CD4-positive, alpha-beta memory T cell (primary cell): Measurements from ENCODE around the gene DEFB129. TPM values are rescaled to one million over a fixed set of nuclear protein-coding genes. Genes with fewer than 3 reads are reported as not detected.

Experiments used
- CTCF ChIA-PET: fragments of 350-600 bp; sonication (Branson Sonifier 250); formaldehyde crosslinking; loops from one replicate; lab custom pipeline; 2021; ENCODE audit warnings: inconsistent platforms; ENCODE audit not compliant: partially characterized antibody; lab: Charles Lee
- POLR2A ChIA-PET: fragments of 350-600 bp; sonication (Branson Sonifier 250); formaldehyde crosslinking; loops from one replicate; lab custom pipeline; 2021; ENCODE audit not compliant: partially characterized antibody; lab: Charles Lee
- DNase-seq, 5 donors: peaks; one replicate each; pipeline versions ENCODE4 v3.0.0 to v3.0.0-alpha.2; 2020 to 2022; ENCODE audit warnings: mixed read lengths in 1 of 5
- H3K27ac ChIP-seq: one replicate; pipeline ENCODE4 v1.7.0; 2013; ENCODE audit warnings: low read depth, low read length
- H3K27me3 ChIP-seq: 2 replicates; pipeline ENCODE4 v1.7.0; 2013; ENCODE audit warnings: mild to moderate bottlenecking, low read length, moderate library complexity; ENCODE audit not compliant: insufficient read depth
- H3K36me3 ChIP-seq: 2 replicates; pipeline ENCODE4 v1.7.0; 2013; ENCODE audit warnings: mild to moderate bottlenecking, low read length, moderate library complexity; ENCODE audit not compliant: insufficient read depth
- H3K4me1 ChIP-seq: 2 replicates; pipeline ENCODE4 v1.7.0; 2013; ENCODE audit warnings: mild to moderate bottlenecking, low read length, moderate library complexity; ENCODE audit not compliant: insufficient read depth
- H3K4me3 ChIP-seq, 2 donors: one replicate each; pipeline ENCODE4 v1.7.0; 2013; ENCODE audit warnings: low read length in 2 of 2, mild to moderate bottlenecking in 1 of 2
- H3K9me3 ChIP-seq, 2 donors: one replicate each; pipeline ENCODE4 v1.7.0; 2013; ENCODE audit warnings: low read length in 2 of 2, control low read depth in 1 of 2; ENCODE audit not compliant: control insufficient read depth in 1 of 2
- H3K27ac Mint-ChIP-seq, 7 donors: one replicate each; pipeline ENCODE4 v1.8.0; 2020 to 2021; ENCODE audit warnings: mixed read lengths in 7 of 7, mild to moderate bottlenecking in 6 of 7, inconsistent platforms in 3 of 7, moderate library complexity in 3 of 7
- H3K27me3 Mint-ChIP-seq, 2 donors: one replicate each; pipeline ENCODE4 v1.8.0; 2020 to 2021; ENCODE audit warnings: mixed read lengths in 2 of 2
- H3K36me3 Mint-ChIP-seq, 2 donors: one replicate each; pipeline ENCODE4 v1.8.0; 2020 to 2021; ENCODE audit warnings: mixed read lengths in 2 of 2, inconsistent platforms in 1 of 2, mild to moderate bottlenecking in 1 of 2
- H3K4me1 Mint-ChIP-seq, 4 donors: one replicate each; pipeline ENCODE4 v1.8.0; 2020 to 2021; ENCODE audit warnings: mixed read lengths in 4 of 4, mild to moderate bottlenecking in 1 of 4
- H3K4me3 Mint-ChIP-seq, 8 donors: one replicate each; pipeline ENCODE4 v1.8.0; 2020 to 2021; ENCODE audit warnings: mixed read lengths in 8 of 8, mild to moderate bottlenecking in 7 of 8, moderate library complexity in 6 of 8, inconsistent platforms in 3 of 8
- H3K9me3 Mint-ChIP-seq, 8 donors: one replicate each; pipeline ENCODE4 v1.8.0; 2020 to 2021; ENCODE audit warnings: mixed read lengths in 8 of 8, mild to moderate bottlenecking in 5 of 8, inconsistent platforms in 3 of 8, moderate library complexity in 1 of 8
- intact Hi-C: fragments of 100-400 bp; cut with micrococcal nuclease; formaldehyde crosslinking; loops from one replicate; pipeline ENCODE4 v1.15.1; 2023
- polyA plus RNA-seq, 2 donors: library from polyadenylated mRNA; unstranded; fragments of 300-500 nt; fragmentation: Illumina TruSeq; gene quantifications; one replicate each; pipeline ENCODE4 v1.2.3, GENCODE V29; 2021
- total RNA-seq, 2 experiments: library from RNA; stranded (reverse); gene quantifications; one replicate each; pipeline ENCODE4 v1.2.3, GENCODE V29; 2021

Gene DEFB129
- total and polyA plus RNA-seq, 4 experiments from 2014 or later = not detected

- Histone ChIP-seq H3K27me3 (no peaks in the 10 kb centered on the region), H3K27ac (no peak overlapping the region), H3K36me3 (no peaks in the 10 kb centered on the region), H3K4me1 (peaks cover 7% of the 10 kb centered on the region), H3K4me3 (no peak overlapping the region), H3K9me3 (no peaks in the 10 kb centered on the region)
- CTCF ChIA-PET = interaction anchor here (0.7 to 6.7 kb wide), 3 partner anchors 9 to 67 kb away, joined by 3 to 79 read pairs (median 3); no protein-coding TSS in a partner anchor
- DNase-seq = no peak
- peaks cover 11 to 16% (median 12%) of the 10 kb centered on the region in 4 donors for H3K4me1 Mint-ChIP-seq
- peaks cover 3 to 29% of the 10 kb centered on the region in 2 donors for H3K27me3 Mint-ChIP-seq
- H3K27ac Mint-ChIP-seq = no peak overlapping the region
- intact Hi-C loops = no loop called here
- no peaks in the 10 kb centered on the region for H3K36me3 Mint-ChIP-seq
- H3K9me3 Mint-ChIP-seq = no peaks in the 10 kb centered on the region
- POLR2A ChIA-PET = no interaction called here
- H3K4me3 Mint-ChIP-seq = no peak overlapping the region
Observed at GRCh38 chr20:263701-264100, 36.6 kb downstream of the DEFB129 start.

GRCh38 chr20:266596-267562 is 39.8 kb downstream of the DEFB129 start:
- POLR2A ChIA-PET = interaction anchor here (1.2 to 1.3 kb wide), 4 partner anchors 9 to 64 kb away, joined by 3 to 6 read pairs (median 4); partner anchors contain the start of genes DEFB132, SOX12 and ZCCHC3
- peaks cover 3 to 21% of the 10 kb centered on the region in 2 donors for H3K27me3 Mint-ChIP-seq

GRCh38 chr20:270517-270916 is 43.5 kb downstream of the DEFB129 start:
- H3K36me3 ChIP-seq = no peaks in the 10 kb centered on the region
- peaks cover 7% of the 10 kb centered on the region for H3K4me1 ChIP-seq
- ChIA-PET CTCF (interaction anchor here (0.5 to 0.9 kb wide), 3 partner anchors 10 to 60 kb away, joined by 3 read pairs; no protein-coding TSS in a partner anchor), POLR2A (no interaction called here)
- H3K27ac ChIP-seq = no peak overlapping the region
- no peak overlapping the region for H3K4me3 ChIP-seq
- Mint-ChIP-seq H3K4me3 (no peak overlapping the region), H3K9me3 (no peaks in the 10 kb centered on the region), H3K4me1 (peaks cover 7 to 11% (median 9%) of the 10 kb centered on the region in 4 donors), H3K27ac (peak overlapping the region in 1 of 7 donors; percentile 65), H3K36me3 (no peaks in the 10 kb centered on the region), H3K27me3 (peaks cover 3 to 14% of the 10 kb centered on the region in 2 donors)
- DNase-seq = no peak
- intact Hi-C loops = no loop called here
- no peaks in the 10 kb centered on the region for H3K9me3 ChIP-seq
- H3K27me3 ChIP-seq = no peaks in the 10 kb centered on the region

More at GRCh38 chr20:266596-267562, 39.8 kb downstream of the DEFB129 start:
- no peaks in the 10 kb centered on the region for H3K36me3 ChIP-seq
- H3K9me3 ChIP-seq = no peaks in the 10 kb centered on the region
- Mint-ChIP-seq H3K36me3 (no peaks in the 10 kb centered on the region), H3K9me3 (no peaks in the 10 kb centered on the region), H3K4me3 (peak overlapping the region; percentile 80 to 87 (median 84)), H3K27ac (peak overlapping the region in 4 of 7 donors; percentile 52 to 72 (median 64)), H3K4me1 (peaks cover 7 to 11% (median 9%) of the 10 kb centered on the region in 4 donors)
- H3K27ac ChIP-seq = no peak overlapping the region
- CTCF ChIA-PET = interaction anchor here (0.7 to 6.7 kb wide), 35 partner anchors 8 to 168 kb away, joined by 3 to 79 read pairs (median 4); partner anchors contain the start of genes DEFB129, DEFB132, SOX12 and ZCCHC3
- peaks cover 7% of the 10 kb centered on the region for H3K4me1 ChIP-seq
- H3K27me3 ChIP-seq = no peaks in the 10 kb centered on the region
- intact Hi-C loops = loop anchor here (1.0 to 2.0 kb wide), 2 partner anchors 58 to 64 kb away; no protein-coding TSS in a partner anchor
- DNase-seq = peak; percentile 82 to 87 (median 83)
- peak overlapping the region in 1 of 2 donors; percentile 60 for H3K4me3 ChIP-seq

GRCh38 chr20:271069-271468 is 44.0 kb downstream of the DEFB129 start:
- H3K4me3 Mint-ChIP-seq = no peak overlapping the region
- H3K36me3 Mint-ChIP-seq = peaks cover 0 to 2% of the 10 kb centered on the region in 2 donors
- DNase-seq = no peak
- intact Hi-C loops = no loop called here
- H3K4me1 ChIP-seq = peaks cover 7% of the 10 kb centered on the region
- ChIA-PET POLR2A (no interaction called here), CTCF (interaction anchor here (0.8 kb wide), 1 partner anchor 10 kb away, joined by 3 read pairs; no protein-coding TSS in a partner anchor)
- peaks cover 3 to 10% of the 10 kb centered on the region in 2 donors for H3K27me3 Mint-ChIP-seq
- H3K27ac Mint-ChIP-seq = no peak overlapping the region
- peaks cover 7 to 11% (median 9%) of the 10 kb centered on the region in 4 donors for H3K4me1 Mint-ChIP-seq
- no peaks in the 10 kb centered on the region for H3K9me3 Mint-ChIP-seq
- H3K36me3 ChIP-seq = no peaks in the 10 kb centered on the region
- H3K27me3 ChIP-seq = no peaks in the 10 kb centered on the region
- H3K27ac ChIP-seq = no peak overlapping the region
- no peak overlapping the region for H3K4me3 ChIP-seq
- H3K9me3 ChIP-seq = no peaks in the 10 kb centered on the region

- no peaks in the 10 kb centered on the region for H3K36me3 ChIP-seq
- ChIA-PET CTCF (no interaction called here), POLR2A (no interaction called here)
- peaks cover 4 to 8% (median 6%) of the 10 kb centered on the region in 4 donors for H3K4me1 Mint-ChIP-seq
- H3K27me3 ChIP-seq = no peaks in the 10 kb centered on the region
- no peaks in the 10 kb centered on the region for H3K9me3 ChIP-seq
- peaks cover 3% of the 10 kb centered on the region for H3K4me1 ChIP-seq
- no peak for DNase-seq
- H3K27me3 Mint-ChIP-seq = peaks cover 3 to 6% of the 10 kb centered on the region in 2 donors
- H3K36me3 Mint-ChIP-seq = peaks cover 0 to 5% of the 10 kb centered on the region in 2 donors
- H3K9me3 Mint-ChIP-seq = no peaks in the 10 kb centered on the region
- H3K27ac Mint-ChIP-seq = peak overlapping the region in 1 of 7 donors; percentile 4
- H3K4me3 Mint-ChIP-seq = no peak overlapping the region
- H3K4me3 ChIP-seq = no peak overlapping the region
- H3K27ac ChIP-seq = no peak overlapping the region
- intact Hi-C loops = no loop called here
Observed at GRCh38 chr20:271528-271927, 44.5 kb downstream of the DEFB129 start.

GRCh38 chr20:272718-273117 is 45.7 kb downstream of the DEFB129 start:
- Mint-ChIP-seq H3K36me3 (peaks cover 0 to 5% of the 10 kb centered on the region in 2 donors), H3K27ac (no peak overlapping the region), H3K4me1 (no peaks in the 10 kb centered on the region), H3K9me3 (no peaks in the 10 kb centered on the region), H3K4me3 (no peak overlapping the region), H3K27me3 (no peaks in the 10 kb centered on the region)
- ChIA-PET CTCF (no interaction called here), POLR2A (no interaction called here)
- Histone ChIP-seq H3K4me1 (no peaks in the 10 kb centered on the region), H3K9me3 (no peaks in the 10 kb centered on the region), H3K36me3 (no peaks in the 10 kb centered on the region), H3K4me3 (no peak overlapping the region), H3K27ac (no peak overlapping the region), H3K27me3 (no peaks in the 10 kb centered on the region)
- intact Hi-C loops = no loop called here
- no peak for DNase-seq

- peaks cover 0 to 5% of the 10 kb centered on the region in 2 donors for H3K36me3 Mint-ChIP-seq
- Histone ChIP-seq H3K36me3 (no peaks in the 10 kb centered on the region), H3K4me1 (no peaks in the 10 kb centered on the region), H3K27ac (no peak overlapping the region), H3K4me3 (no peak overlapping the region), H3K9me3 (no peaks in the 10 kb centered on the region), H3K27me3 (no peaks in the 10 kb centered on the region)
- intact Hi-C loops = no loop called here
- ChIA-PET CTCF (no interaction called here), POLR2A (no interaction called here)
- no peak for DNase-seq
- no peaks in the 10 kb centered on the region for H3K27me3 Mint-ChIP-seq
- peak overlapping the region in 1 of 7 donors; percentile 5 for H3K27ac Mint-ChIP-seq
- H3K9me3 Mint-ChIP-seq = no peaks in the 10 kb centered on the region
- no peaks in the 10 kb centered on the region for H3K4me1 Mint-ChIP-seq
- H3K4me3 Mint-ChIP-seq = no peak overlapping the region
Observed at GRCh38 chr20:273884-274283, 46.8 kb downstream of the DEFB129 start.
